Mucosa of gallbladder (tissue), 1 donor: ENCODE measurements around the gene RHOXF2. TPM values are rescaled to one million over a fixed set of nuclear protein-coding genes. Genes with fewer than 3 reads are reported as not detected.

Experiments
- DNase-seq: peaks from one replicate; pipeline ENCODE4 v3.0.0-alpha.2; 2020; ENCODE audit warnings: low spot score
- total RNA-seq: library from RNA; stranded (reverse); gene quantifications from one replicate; pipeline ENCODE4 v1.2.1, GENCODE V29; 2021
- donor health status: DM: no; HTN: no; CAD: no.

Gene RHOXF2
- total RNA-seq, 1 donor from 2014 or later: not detected

- no peak for DNase-seq
Measured at GRCh38 chrX:120200851-120201250, 42.4 kb downstream of the RHOXF2 start.

- DNase-seq: no peak
Measured at GRCh38 chrX:120205816-120206753, 47.7 kb downstream of the RHOXF2 start.

- no peak for DNase-seq
Measured at GRCh38 chrX:120207009-120207605, 48.7 kb downstream of the RHOXF2 start.

- peak; percentile 64 for DNase-seq
Measured at GRCh38 chrX:120213438-120214265, 55.2 kb downstream of the RHOXF2 start.

Other genes starting within 250 kb of the RHOXF2 start
- 7.1 TPM for gene NKAP, start 214.9 kb upstream of the RHOXF2 start, total RNA-seq
- not detected for gene RHOXF2B, start 80.9 kb upstream of the RHOXF2 start, total RNA-seq
- 0.29 TPM for gene RHOXF1, start 42.7 kb upstream of the RHOXF2 start, total RNA-seq
- 19.9 TPM for gene ZBTB33, start 92.2 kb downstream of the RHOXF2 start, total RNA-seq
- gene TMEM255A, start 152.8 kb downstream of the RHOXF2 start, total RNA-seq: 0.98 TPM
- not detected for gene ATP1B4, start 203.5 kb downstream of the RHOXF2 start, total RNA-seq